SU-DHL-6 (cell line): ENCODE data around the gene BCL2L11.

ENCODE experiments used
- CTCF ChIP-seq: fragments of 200-600 bp; sonication (generic); IDR thresholded peaks from one replicate; pipeline ENCODE4 v1.5.1; 2017; ENCODE audit warnings: antibody characterized with exemption, mild to moderate bottlenecking, low read length, moderate library complexity; ENCODE audit not compliant: insufficient read depth, poor library complexity, severe bottlenecking
- EZH2phosphoT487 ChIP-seq: fragments of 200-600 bp; sonication (generic), shearing (Covaris generic); conservative IDR thresholded peaks from 2 replicates; pipeline ENCODE4 v1.6.1; 2018; ENCODE audit warnings: mild to moderate bottlenecking, antibody characterized with exemption, low read length, moderate library complexity, mixed read lengths

DNA sequence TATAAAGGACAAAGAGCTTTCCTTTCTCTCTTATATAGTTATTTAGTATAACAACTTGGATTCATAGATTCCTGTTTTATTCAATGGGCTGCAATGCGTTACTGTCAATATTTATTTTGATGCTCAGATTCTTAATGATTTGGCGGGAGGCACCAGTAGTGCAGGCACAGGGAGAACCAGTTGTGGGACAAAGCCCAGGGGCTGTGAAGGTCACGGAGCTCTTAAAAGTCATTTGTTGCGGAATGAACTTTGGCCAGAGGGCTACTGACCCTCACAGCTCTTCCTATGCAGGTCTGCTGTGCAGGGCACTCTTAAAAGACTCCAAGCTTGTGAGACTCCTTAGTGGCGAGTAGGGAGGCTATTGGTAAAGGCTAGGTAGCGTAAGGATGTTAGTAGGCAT is 34.0 kb downstream of the BCL2L11 start:
- TF ChIP-seq CTCF (no peak), EZH2phosphoT487 (no peak)
